ENCODE measurements around the gene PRR5L. TPM values are rescaled to one million over a fixed set of nuclear protein-coding genes. Genes with fewer than 3 reads are reported as not detected.

PRR5L gene
- total and polyA plus RNA-seq, 9 of the 15 experiments (the other 6 are each of a cell fraction or from before 2014, with no cell fraction given) = 0.11 to 0.60 (median 0.36) TPM; not detected in 2

DNA sequence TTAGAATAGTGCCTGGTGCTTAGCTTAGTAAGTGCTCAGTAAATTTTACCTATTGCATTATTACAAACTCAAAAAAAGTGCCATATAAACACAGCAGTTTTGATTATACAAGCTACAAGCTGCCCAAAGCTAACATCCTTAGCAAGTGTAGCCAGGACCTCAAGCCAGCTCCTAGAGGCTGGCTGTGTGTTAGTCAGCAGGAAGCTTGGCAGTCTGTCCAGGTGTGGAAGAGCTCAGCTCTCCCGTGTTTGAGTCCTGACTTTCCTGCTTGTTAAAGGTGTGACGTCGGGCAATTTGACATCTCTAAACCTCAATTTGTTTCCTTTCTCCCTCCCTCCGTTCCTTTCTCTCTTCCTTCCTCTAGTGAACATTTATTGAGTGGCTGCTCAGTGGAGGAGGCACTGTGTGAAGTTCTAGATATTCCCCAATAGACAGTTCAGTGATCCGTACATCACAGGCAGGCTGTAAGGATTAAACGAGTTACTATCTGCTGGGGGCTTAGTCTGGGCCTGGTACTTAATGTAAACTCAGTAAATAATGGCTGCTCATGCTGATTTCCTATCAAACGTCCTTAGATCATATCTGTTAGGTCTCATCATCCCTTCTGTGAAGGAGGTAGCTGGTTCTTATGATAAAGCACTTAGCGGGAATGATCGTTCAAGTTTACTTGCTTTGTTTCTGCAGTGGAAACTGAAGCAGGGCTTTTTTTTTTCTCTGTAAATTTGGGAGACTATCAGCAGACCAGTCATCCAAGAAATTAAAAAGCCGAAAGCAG is 68.7 kb downstream of the PRR5L start:
- in situ Hi-C loops (cut with MboI) = no loop called here
- no peaks in the 10 kb centered on the region for H3K36me3 ChIP-seq (ENCODE audit: control insufficient read depth, insufficient read depth, low read length)
- H3K27ac ChIP-seq (ENCODE audit: extremely low read depth, low read depth, low read length) = no peak overlapping the region
- FAIRE-seq (no peak), DNase-seq (ENCODE audit: extremely low read depth in 1 of 4, low spot score in 3 of 4) (no peak), ATAC-seq (peak; percentile 40; the same call in 1 of the 3 replicates)
- no peaks in the 10 kb centered on the region for H4K20me1 ChIP-seq (replicated peaks; ENCODE audit: control insufficient read depth, insufficient read depth, low read length)
- no peaks in the 10 kb centered on the region for H3K9me1 ChIP-seq (ENCODE audit: control insufficient read depth, insufficient read depth, low read length)
- H3K79me2 ChIP-seq (ENCODE audit: control insufficient read depth, insufficient read depth, low read length) = no peaks in the 10 kb centered on the region
- CTCF ChIA-PET (ENCODE audit: low intra/inter-chr PET ratio) = no interaction called here
- H2AFZ ChIP-seq (ENCODE audit: low read depth, low read length) = no peak overlapping the region
- no peak overlapping the region for H3K9ac ChIP-seq (ENCODE audit: insufficient read depth in 1 of 2, low read depth in 2 of 2, low read length in 2 of 2)
- POLR2A ChIA-PET = interaction anchor here (0.5 to 0.9 kb wide), 2 partner anchors 52 to 108 kb away, joined by 3 read pairs; no protein-coding TSS in a partner anchor
- H3K4me3 ChIP-seq = no peak overlapping the region
- peaks cover 2 to 25% of the 10 kb centered on the region in 2 experiments; a peak in 4 of 5 replicates for H3K27me3 ChIP-seq (ENCODE audit: control insufficient read depth in 2 of 2, insufficient read depth in 2 of 2, low read length in 2 of 2)
- intact Hi-C loops (cut with micrococcal nuclease) = loop anchor here (5.0 kb wide), 1 partner anchor 93 kb away; no protein-coding TSS in a partner anchor
- WGBS (ENCODE audit: insufficient coverage, low coverage, missing lambda C conversion rate) = 3% methylated on average over 9 of the region's 10 CpGs
- H3K4me1 ChIP-seq (replicated peaks in 1 of 2; ENCODE audit: control insufficient read depth in 2 of 2, insufficient read depth in 2 of 2, low read length in 2 of 2) = no peaks in the 10 kb centered on the region; a peak in 3 of 5 replicates
- TF ChIP-seq POLR3A (IDR thresholded peaks at IDR 0.05; ENCODE audit: borderline replicate concordance, extremely low read depth, insufficient read depth, insufficient read length) (no peak), TAF7 (tag; IDR thresholded peaks at IDR 0.05) (no peak), NCOA1 (IDR thresholded peaks at IDR 0.05; ENCODE audit: low read depth) (no peak), HNRNPUL1 (IDR thresholded peaks at IDR 0.05; ENCODE audit: low read length) (no peak), SMARCB1 (IDR thresholded peaks at IDR 0.05; ENCODE audit: insufficient read length, low read depth) (no peak), PHF20 (IDR thresholded peaks at IDR 0.05; ENCODE audit: partially characterized antibody) (no peak), RBM25 (IDR thresholded peaks at IDR 0.05; ENCODE audit: low read depth, low read length, severe bottlenecking) (no peak), PTTG1 (tag; IDR thresholded peaks at IDR 0.05; ENCODE audit: low read depth) (no peak)
- TF ChIP-seq, protein P1, sequence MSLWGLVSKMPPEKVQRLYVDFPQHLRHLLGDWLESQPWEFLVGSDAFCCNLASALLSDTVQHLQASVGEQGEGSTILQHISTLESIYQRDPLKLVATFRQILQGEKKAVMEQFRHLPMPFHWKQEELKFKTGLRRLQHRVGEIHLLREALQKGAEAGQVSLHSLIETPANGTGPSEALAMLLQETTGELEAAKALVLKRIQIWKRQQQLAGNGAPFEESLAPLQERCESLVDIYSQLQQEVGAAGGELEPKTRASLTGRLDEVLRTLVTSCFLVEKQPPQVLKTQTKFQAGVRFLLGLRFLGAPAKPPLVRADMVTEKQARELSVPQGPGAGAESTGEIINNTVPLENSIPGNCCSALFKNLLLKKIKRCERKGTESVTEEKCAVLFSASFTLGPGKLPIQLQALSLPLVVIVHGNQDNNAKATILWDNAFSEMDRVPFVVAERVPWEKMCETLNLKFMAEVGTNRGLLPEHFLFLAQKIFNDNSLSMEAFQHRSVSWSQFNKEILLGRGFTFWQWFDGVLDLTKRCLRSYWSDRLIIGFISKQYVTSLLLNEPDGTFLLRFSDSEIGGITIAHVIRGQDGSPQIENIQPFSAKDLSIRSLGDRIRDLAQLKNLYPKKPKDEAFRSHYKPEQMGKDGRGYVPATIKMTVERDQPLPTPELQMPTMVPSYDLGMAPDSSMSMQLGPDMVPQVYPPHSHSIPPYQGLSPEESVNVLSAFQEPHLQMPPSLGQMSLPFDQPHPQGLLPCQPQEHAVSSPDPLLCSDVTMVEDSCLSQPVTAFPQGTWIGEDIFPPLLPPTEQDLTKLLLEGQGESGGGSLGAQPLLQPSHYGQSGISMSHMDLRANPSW (CRISPR knock-in tag; IDR thresholded peaks at IDR 0.05) = no peak
- TF ChIP-seq, protein P2, sequence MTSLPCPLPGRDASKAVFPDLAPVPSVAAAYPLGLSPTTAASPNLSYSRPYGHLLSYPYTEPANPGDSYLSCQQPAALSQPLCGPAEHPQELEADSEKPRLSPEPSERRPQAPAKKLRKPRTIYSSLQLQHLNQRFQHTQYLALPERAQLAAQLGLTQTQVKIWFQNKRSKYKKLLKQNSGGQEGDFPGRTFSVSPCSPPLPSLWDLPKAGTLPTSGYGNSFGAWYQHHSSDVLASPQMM (CRISPR knock-in tag; IDR thresholded peaks at IDR 0.05) = no peak
- no peak overlapping the region for H3K4me2 ChIP-seq (ENCODE audit: insufficient read depth, low read length)
- H3K9me3 ChIP-seq (replicated peaks; ENCODE audit: control insufficient read depth, insufficient read depth, low read depth, low read length) = no peaks in the 10 kb centered on the region
- BruUV-seq (replicated peaks) = no TSS peak

Measured in K562 (cell line).